CD14-positive monocyte (primary cell): ENCODE results near the gene GPR75. TPM values are rescaled to one million over a fixed set of nuclear protein-coding genes. Genes with fewer than 3 reads are reported as not detected.

Source experiments
- DNase-seq, 3 donors: peaks; one replicate each; pipeline ENCODE4 v3.0.0-alpha.2; 2011 to 2022
- H2AFZ ChIP-seq: 2 replicates; pipeline ENCODE4 v1.6.0; 2012; ENCODE audit warnings: mild to moderate bottlenecking, low read depth, low read length, inconsistent platforms; ENCODE audit not compliant: insufficient read depth, poor library complexity, severe bottlenecking
- H3K27ac ChIP-seq, 2 donors: 1 replicate in 1 of 2; 2 replicates in 1 of 2; pipeline ENCODE4 v1.5.1; 2012 to 2013; ENCODE audit warnings: low read length in 2 of 2, control low read depth in 1 of 2, inconsistent platforms in 1 of 2, low read depth in 1 of 2, mild to moderate bottlenecking in 1 of 2
- H3K27me3 ChIP-seq, 2 donors: one replicate each; pipeline versions ENCODE4 v1.6.0 to v1.6.1; 2011 to 2013; ENCODE audit warnings: low read length in 2 of 2; ENCODE audit not compliant: control insufficient read depth in 2 of 2, insufficient read depth in 2 of 2
- H3K36me3 ChIP-seq, 2 donors: replicated peaks in 1 of 2; 1 replicate in 1 of 2; 2 replicates in 1 of 2; pipeline versions ENCODE4 v1.5.1 to v1.6.1; 2012 to 2013; ENCODE audit warnings: low read length in 2 of 2, control low read depth in 1 of 2, inconsistent platforms in 1 of 2, mild to moderate bottlenecking in 1 of 2; ENCODE audit not compliant: insufficient read depth in 2 of 2, control insufficient read depth in 1 of 2
- H3K4me1 ChIP-seq, 2 donors: 1 replicate in 1 of 2; 2 replicates in 1 of 2; pipeline versions ENCODE4 v1.5.1 to v1.6.1; 2012 to 2013; ENCODE audit warnings: low read length in 2 of 2, control low read depth in 1 of 2, inconsistent platforms in 1 of 2, mild to moderate bottlenecking in 1 of 2, moderate library complexity in 1 of 2; ENCODE audit not compliant: insufficient read depth in 2 of 2, control insufficient read depth in 1 of 2
- H3K4me2 ChIP-seq: replicated peaks from 2 replicates; pipeline ENCODE3; 2012; ENCODE audit warnings: low read length, moderate library complexity, mild to moderate bottlenecking; ENCODE audit not compliant: poor library complexity, severe bottlenecking; ENCODE audit errors: extremely low read depth
- H3K4me3 ChIP-seq, 3 experiments: fragments of 200-600 bp in 1 of 3; sonication (generic) in 1 of 3; replicated peaks in 1 of 3; 1 replicate in 2 of 3; 2 replicates in 1 of 3; pipeline ENCODE4 v1.5.1; 2011 to 2013; ENCODE audit warnings: low read length in 3 of 3, mild to moderate bottlenecking in 3 of 3, control low read depth in 2 of 3, low read depth in 2 of 3, inconsistent platforms in 1 of 3, moderate library complexity in 1 of 3
- H3K79me2 ChIP-seq: 2 replicates; pipeline ENCODE4 v1.6.0; 2012; ENCODE audit warnings: mild to moderate bottlenecking, control low read depth, inconsistent platforms, low read length, moderate library complexity; ENCODE audit not compliant: insufficient read depth
- H3K9ac ChIP-seq: 2 replicates; pipeline ENCODE4 v1.6.0; 2017; ENCODE audit warnings: low read length, mild to moderate bottlenecking; ENCODE audit not compliant: insufficient read depth, poor library complexity, severe bottlenecking
- H3K9me3 ChIP-seq, 2 donors: replicated peaks in 1 of 2; 1 replicate in 1 of 2; 2 replicates in 1 of 2; pipeline versions ENCODE4 v1.5.1 to v1.6.1; 2012 to 2013; ENCODE audit warnings: low read length in 2 of 2, control low read depth in 1 of 2; ENCODE audit not compliant: control insufficient read depth in 1 of 2, insufficient read depth in 1 of 2
- H4K20me1 ChIP-seq: 2 replicates; pipeline ENCODE4 v1.6.0; 2012; ENCODE audit warnings: mild to moderate bottlenecking, low read length, control low read depth, moderate library complexity; ENCODE audit not compliant: insufficient read depth
- H3K27ac Mint-ChIP-seq, 7 donors: one replicate each; pipeline ENCODE4 v1.8.0; 2020; ENCODE audit warnings: mild to moderate bottlenecking in 7 of 7, mixed read lengths in 7 of 7, moderate library complexity in 6 of 7, inconsistent platforms in 2 of 7
- H3K27me3 Mint-ChIP-seq, 3 donors: one replicate each; pipeline ENCODE4 v1.8.0; 2021 to 2022; ENCODE audit warnings: low read depth in 3 of 3, mild to moderate bottlenecking in 3 of 3, mixed read lengths in 3 of 3, moderate library complexity in 3 of 3, inconsistent platforms in 1 of 3
- H3K36me3 Mint-ChIP-seq, 2 donors: one replicate each; pipeline ENCODE4 v1.8.0; 2020; ENCODE audit warnings: mixed read lengths in 2 of 2, inconsistent platforms in 1 of 2, mild to moderate bottlenecking in 1 of 2
- H3K4me1 Mint-ChIP-seq: one replicate; pipeline ENCODE4 v1.8.0; 2020; ENCODE audit warnings: mild to moderate bottlenecking, mixed read lengths
- H3K4me3 Mint-ChIP-seq, 2 donors: one replicate each; pipeline ENCODE4 v1.8.0; 2020; ENCODE audit warnings: mild to moderate bottlenecking in 2 of 2, mixed read lengths in 2 of 2, moderate library complexity in 1 of 2
- H3K9me3 Mint-ChIP-seq, 7 donors: one replicate each; pipeline ENCODE4 v1.8.0; 2020 to 2022; ENCODE audit warnings: mixed read lengths in 7 of 7, mild to moderate bottlenecking in 6 of 7, moderate library complexity in 6 of 7, inconsistent platforms in 2 of 7
- CTCF ChIP-seq: fragments of 200-600 bp; IDR thresholded peaks from one replicate; pipeline ENCODE4 v1.8.0; 2022; ENCODE audit warnings: antibody characterized with exemption, mild to moderate bottlenecking
- WGBS: methylation state at CpG from one replicate; pipeline ENCODE4 v1.1.5; 2013; ENCODE audit warnings: missing lambda C conversion rate; ENCODE audit not compliant: insufficient coverage; 5-methylcytosine and 5-hydroxymethylcytosine counted together
- intact Hi-C, 2 donors: fragments of 100-400 bp; cut with micrococcal nuclease; formaldehyde crosslinking; loops; one replicate each; pipeline versions ENCODE4 v1.15.0 to v1.15.1; 2023
- polyA plus RNA-seq, 3 donors: library from polyadenylated mRNA; depleted of rRNA in 1 of 3; unstranded in 2 of 3; stranded (reverse) in 1 of 3; fragments of 300-500 nt in 2 of 3; fragments of >200 nt in 1 of 3; fragmentation: Illumina TruSeq in 2 of 3; gene quantifications; 1 replicate in 2 of 3; 2 replicates in 1 of 3; pipeline ENCODE4 v1.2.3, GENCODE V29; 2012 to 2021

Gene GPR75
- polyA plus RNA-seq, 3 donors, result 2.2 TPM; not detected in 2

- Histone ChIP-seq H3K79me2 (no peaks in the 10 kb centered on the region), H3K4me3 (no peak overlapping the region), H3K27ac (no peak overlapping the region), H3K4me1 (no peaks in the 10 kb centered on the region), H4K20me1 (no peaks in the 10 kb centered on the region), H3K36me3 (peaks cover 55 to 90% of the 10 kb centered on the region in 2 donors), H3K4me2 (no peak overlapping the region), H3K27me3 (no peaks in the 10 kb centered on the region), H3K9me3 (no peaks in the 10 kb centered on the region), H3K9ac (no peak overlapping the region), H2AFZ (no peak overlapping the region)
- no peak for DNase-seq
- WGBS, result no CpG with 5 or more reads among the region's 1 CpG
- no peak for TF ChIP-seq CTCF
- no peak overlapping the region for H3K4me3 Mint-ChIP-seq
- intact Hi-C loops, result no loop called here
- no peak overlapping the region for H3K27ac Mint-ChIP-seq
- peaks cover 0 to 2% (median 0%) of the 10 kb centered on the region in 7 donors for H3K9me3 Mint-ChIP-seq
- peaks cover 0 to 2% (median 0%) of the 10 kb centered on the region in 3 donors for H3K27me3 Mint-ChIP-seq
- H3K4me1 Mint-ChIP-seq, result no peaks in the 10 kb centered on the region
- H3K36me3 Mint-ChIP-seq, result peaks cover 54 to 85% of the 10 kb centered on the region in 2 donors
These were observed 17.3 kb upstream of the GPR75 start for GRCh38 chr2:53877112-53877511.

GRCh38 chr2:53874401-53874950, 14.7 kb upstream of the GPR75 start:
- H4K20me1 ChIP-seq, result no peaks in the 10 kb centered on the region
- H3K9ac ChIP-seq, result no peak overlapping the region
- no peaks in the 10 kb centered on the region for H3K4me1 ChIP-seq
- no peaks in the 10 kb centered on the region for H3K79me2 ChIP-seq
- no peak overlapping the region for H3K4me3 ChIP-seq
- peaks cover 0 to 2% (median 0%) of the 10 kb centered on the region in 3 donors for H3K27me3 Mint-ChIP-seq
- intact Hi-C loops, result no loop called here
- H3K9me3 Mint-ChIP-seq, result peaks cover 0 to 2% (median 0%) of the 10 kb centered on the region in 7 donors
- H3K4me3 Mint-ChIP-seq, result no peak overlapping the region
- no peak overlapping the region for H2AFZ ChIP-seq
- no peaks in the 10 kb centered on the region for H3K9me3 ChIP-seq
- H3K27ac Mint-ChIP-seq, result no peak overlapping the region
- DNase-seq, result no peak
- no peak overlapping the region for H3K4me2 ChIP-seq
- H3K36me3 ChIP-seq, result peaks cover 46 to 90% of the 10 kb centered on the region in 2 donors
- H3K27me3 ChIP-seq, result no peaks in the 10 kb centered on the region
- 100% methylated on average over 3 of the region's 7 CpGs for WGBS
- no peak overlapping the region for H3K27ac ChIP-seq
- no peak for TF ChIP-seq CTCF
- H3K4me1 Mint-ChIP-seq, result no peaks in the 10 kb centered on the region
- H3K36me3 Mint-ChIP-seq, result peaks cover 46 to 84% of the 10 kb centered on the region in 2 donors
